GM18511 (cell line): Measurements from ENCODE around the gene FADS1.

Experiments
- ATAC-seq: cut with Tn5 transposase; IDR thresholded peaks from one replicate; pipeline ENCODE4 v1.9.1; 2021; ENCODE audit warnings: mild to moderate bottlenecking, moderate library complexity; ENCODE audit not compliant: unreplicated experiment

The FADS1 gene

DNA sequence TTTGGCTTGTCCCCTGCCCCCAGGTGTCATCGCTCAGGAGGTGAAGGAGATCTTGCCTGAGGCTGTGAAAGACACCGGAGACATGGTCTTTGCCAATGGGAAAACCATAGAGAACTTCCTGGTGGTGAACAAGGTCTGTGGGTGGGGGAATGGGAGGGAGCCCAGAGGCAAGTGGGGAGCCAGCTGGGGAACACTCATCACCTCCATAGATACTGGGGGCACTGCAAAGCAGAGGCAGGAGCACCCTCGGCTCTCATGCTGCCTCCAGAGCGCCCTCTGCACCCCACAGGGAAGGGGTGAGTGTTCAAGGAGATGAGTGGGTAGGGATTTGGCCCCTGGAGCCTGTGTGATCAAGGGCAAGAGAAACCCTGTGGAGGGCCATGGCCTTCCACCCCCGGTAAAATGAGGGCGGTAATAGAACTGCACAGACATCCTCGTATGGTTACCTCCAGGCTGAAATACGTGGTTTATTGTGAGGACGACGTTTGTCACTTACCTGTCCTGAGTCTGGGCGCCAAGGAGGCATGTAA, 38.4 kb downstream of the FADS1 start:
- ATAC-seq: no peak

DNA sequence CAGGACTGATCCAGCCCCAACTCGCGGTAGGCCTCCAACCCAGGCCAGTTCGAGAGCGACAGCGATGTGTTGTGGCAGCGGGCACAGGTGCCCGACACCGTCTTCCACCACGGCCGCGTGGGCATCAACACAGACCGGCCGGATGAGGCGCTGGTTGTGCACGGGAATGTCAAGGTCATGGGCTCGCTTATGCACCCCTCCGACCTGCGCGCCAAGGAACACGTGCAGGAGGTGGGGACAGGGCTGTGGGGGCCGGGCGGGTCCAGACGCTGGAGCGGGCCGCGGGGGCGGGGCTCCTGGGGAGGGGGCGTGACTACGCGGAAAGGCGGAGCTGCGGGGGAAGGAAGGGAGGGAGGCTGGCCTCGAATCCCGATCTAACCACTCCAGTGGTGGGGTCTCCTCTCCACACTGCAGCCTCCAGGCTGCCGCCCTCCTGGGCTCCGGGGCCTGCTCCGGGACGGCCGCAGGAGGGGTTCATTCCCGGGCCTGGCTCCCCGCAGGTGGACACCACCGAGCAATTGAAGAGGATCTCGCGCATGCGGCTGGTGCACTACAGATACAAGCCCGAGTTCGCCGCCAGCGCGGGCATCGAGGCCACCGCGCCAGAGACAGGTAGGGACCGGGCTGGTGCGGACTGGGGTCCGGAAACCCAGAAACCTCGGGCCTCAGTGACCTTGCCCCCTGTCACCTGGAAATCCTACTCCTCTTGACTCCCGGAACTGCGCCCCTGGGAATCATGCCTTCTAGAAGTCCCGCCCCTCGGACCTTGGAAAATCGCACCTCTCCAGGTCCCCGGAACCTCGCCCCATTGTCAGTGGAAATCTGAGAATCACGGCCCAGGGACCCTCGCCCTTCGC, 39.3 kb downstream of the FADS1 start:
- ATAC-seq: no peak

DNA sequence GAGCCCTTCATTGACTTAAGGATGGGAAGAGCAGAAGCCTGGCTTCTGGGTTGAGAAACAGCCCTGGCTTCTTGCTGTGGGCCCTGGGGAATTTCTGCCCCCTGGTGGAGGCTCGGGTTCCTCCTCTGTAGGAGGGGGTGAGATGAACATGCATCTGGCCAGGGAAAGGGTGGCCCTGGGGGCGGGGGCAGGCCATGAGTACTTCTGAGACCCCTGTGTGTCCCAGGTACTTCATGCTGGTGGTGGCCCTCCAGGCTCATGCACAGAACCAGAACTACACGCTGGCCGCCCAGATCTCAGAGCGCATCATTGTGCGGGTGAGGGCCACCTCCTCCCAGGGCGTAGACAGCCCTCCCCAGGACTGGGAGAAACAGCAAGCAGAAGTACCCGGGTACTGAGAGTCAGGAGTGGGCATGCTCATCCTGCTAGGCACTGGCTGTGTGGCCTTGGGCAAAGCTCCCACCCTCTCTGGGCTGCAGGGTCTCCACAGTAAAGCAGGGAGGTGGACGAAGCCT, 40.2 kb downstream of the FADS1 start:
- ATAC-seq: peak; percentile 66

DNA sequence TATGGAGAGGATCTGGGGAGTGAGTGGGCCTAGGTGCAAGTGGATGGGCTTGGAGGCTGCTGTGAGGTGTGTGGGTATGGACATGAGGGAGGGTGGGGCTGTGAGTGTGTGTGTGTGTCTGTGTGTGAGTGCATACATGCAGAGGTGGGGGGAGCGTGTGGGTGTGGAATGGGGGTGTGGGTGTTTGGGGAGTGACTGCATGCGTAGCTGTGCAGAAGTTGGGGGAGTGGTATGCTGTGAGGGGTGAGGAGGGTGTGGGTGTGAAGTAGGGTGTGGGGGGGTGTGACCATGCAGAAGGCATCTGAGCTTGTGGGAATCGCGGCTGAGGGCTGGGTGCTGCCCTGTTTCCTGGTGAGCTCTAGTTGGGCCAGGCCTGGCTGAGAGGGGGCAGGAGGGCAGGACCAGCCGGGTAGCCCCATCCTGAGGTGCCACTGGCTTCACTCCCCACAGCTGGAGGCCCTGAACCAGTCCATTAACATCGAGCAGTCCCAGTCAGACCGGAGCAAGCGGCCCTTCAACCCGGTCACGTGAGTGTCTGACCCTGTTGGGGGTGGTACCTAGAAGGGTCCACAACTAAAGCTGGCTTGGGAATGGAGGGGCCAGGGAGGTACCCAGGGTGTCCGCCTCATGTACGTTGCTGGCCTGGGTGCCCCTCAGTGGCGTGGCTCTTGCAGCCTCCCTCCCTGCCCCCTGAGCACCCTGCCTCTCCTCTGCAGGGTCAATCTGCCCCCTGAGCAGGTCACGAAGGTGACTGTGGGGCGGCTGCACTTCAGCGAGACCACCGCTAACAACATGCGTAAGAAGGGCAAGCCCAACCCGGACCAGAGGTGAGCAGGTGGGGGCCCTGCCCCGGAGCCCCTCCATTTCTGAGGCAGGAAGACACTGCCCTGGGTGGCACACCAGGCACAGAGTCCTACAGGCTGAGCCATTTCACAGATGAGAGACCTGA, 40.9 kb downstream of the FADS1 start:
- no peak for ATAC-seq

DNA sequence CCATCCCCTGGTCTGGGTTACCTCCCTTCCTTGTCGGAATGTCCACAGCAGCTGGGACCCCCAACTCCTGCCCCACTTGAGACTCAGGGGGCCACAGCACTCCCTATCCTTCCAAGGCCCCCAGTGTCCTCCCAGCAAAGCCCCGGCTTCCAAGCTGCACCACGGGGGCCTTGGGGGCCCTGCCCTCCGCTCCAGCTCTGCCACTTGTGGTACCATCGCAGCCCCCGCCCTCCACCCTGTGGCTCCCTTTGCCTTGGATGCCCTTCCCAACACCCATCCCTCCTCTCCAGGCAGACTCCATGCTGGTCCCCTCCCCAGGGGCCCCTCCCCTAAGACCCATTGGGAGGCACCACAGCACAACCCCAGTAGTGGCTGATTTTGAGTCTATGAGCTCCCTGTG, 41.7 kb downstream of the FADS1 start:
- no peak for ATAC-seq

DNA sequence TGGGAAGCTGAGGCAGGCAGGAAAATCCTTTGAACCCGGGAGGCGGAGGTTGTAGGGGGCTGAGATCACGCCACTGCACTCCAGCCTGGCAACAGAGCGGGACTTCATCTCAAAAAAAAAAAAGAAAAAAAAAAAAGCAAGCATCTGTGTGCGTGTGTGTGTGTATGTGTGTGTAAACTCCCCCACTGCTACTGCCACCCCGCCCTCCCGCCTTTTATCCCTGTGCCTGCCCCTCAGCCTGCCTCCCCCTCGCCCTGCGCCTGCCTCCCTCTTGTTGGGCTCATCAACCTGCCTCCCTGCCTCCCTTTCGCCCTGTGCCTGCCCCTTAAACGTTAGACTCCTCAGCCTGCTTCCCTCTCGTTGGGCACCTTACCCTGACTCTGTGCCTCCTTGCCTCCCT, 42.4 kb downstream of the FADS1 start:
- ATAC-seq: no peak

DNA sequence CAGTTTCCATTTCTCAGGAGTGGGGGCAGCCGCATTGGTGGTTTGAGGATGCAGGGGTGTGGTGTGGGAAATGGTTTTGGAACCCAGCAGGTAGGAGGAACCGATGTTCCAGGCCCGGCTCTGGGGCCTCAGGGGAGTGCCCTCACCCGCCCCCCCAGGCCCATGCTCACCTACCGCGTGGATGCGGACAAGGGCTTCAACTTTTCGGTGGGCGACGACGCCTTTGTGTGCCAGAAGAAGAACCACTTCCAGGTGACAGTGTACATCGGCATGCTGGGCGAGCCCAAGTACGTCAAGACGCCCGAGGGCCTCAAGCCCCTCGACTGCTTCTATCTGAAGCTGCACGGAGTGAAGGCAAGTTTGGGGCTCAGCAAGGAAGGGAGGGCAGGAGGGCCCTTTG, 43.0 kb downstream of the FADS1 start:
- ATAC-seq: no peak

DNA sequence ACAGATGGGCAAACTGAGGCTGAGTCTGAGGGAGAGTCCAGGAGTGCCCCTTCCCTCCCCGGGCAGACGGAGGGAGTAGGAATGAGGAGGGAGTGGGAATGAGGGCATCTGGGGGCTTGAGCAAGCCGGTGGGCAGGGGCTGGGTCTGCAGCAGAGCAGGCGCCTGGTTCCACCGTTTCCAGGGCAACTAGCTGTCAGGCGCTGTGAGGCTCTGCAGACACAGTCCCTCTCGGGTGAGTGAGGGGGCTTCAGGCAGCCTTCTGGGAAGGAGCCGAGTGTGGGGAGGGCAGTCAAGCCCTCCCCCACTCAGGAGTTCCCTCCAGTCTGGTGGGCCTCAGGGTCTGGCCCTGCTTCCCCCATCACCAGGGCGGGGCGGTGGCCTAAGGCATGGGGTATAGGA, 43.4 kb downstream of the FADS1 start:
- ATAC-seq: no peak

DNA sequence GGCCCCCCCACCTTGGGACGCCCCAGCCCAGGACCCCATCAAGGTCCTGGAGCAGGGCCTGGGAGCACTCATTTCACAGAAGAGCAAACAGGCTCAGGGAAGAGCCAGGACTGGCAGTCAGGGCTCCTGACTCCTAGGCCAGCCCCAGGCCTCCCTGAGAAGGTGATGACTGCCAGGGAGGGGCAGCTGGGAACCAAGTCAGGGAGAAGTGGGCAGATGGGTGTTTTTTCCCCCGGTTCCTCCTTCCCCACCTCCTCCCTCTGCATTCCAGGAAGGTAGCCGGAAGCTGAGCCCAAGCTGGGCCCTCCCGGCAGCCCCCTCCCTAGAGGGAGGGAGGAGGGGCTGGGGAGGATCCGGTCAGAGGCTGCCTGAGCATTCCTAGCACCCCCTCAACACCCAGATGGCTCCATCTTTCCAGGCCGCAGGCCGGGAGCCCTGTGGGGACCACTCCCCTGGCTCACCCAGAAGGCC, 44.8 kb downstream of the FADS1 start:
- ATAC-seq: no peak

DNA sequence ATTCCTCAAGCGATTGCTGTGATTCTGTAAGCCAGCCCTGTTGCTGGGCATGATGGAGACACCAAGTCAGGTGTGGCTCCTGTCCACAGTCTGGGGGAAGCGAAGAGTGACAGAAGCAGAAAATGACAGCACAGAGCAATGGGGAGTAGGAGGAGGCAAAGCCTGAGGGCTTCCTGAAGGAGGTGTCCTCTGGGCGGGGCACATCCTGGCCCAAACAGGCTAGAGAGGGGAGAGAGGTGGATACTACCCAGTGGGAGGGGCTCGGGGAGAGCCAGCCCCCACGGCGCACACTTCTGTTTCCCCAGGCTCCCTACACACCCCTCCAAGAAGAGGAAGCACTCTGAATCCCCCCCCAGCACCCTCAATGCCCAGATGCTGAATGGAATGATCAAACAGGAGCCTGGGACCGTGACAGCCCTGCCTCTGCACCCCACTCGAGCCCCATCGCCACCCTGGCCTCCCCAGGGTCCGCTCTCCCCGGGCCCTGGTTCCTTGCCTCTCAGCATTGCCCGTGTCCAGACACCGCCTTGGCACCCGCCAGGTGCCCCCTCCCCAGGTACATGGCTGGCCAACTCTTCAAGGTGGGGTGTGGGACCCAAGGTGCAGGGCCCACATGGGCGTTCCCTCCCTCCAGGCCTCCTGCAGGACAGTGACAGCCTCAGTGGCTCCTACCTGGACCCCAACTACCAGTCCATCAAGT, 45.5 kb downstream of the FADS1 start:
- ATAC-seq: no peak

DNA sequence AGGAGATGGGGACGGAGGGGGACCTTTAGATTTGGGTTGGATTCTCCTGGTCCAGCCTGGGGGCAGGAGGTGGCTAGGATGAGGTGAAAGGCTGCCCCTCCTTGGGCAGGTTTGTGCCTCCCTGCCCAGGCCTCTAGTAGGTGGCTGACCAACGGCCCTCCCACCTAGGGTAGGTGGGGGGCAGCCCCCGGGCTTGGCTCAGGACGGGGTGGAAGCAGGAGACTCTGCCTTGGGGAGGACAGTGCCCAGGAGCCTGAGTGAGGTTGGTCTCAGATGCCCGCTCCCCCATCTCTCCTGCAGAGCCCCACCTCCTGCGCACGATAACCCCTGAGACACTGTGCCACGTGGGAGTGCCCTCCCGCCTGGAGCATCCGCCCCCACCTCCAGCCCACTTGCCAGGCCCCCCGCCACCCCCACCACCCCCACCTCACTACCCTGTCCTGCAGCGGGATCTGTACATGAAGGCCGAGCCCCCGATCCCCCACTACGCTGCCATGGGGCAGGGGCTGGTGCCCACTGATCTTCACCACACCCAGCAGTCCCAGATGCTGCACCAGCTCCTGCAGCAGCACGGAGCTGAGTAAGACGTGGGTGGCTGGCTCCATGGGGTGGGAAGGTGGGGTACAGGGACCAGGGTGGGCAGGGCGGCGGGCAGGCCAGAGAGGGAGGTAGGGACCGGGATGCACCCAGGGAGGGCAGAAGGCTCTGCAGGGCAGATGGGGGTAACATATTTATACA, 46.7 kb downstream of the FADS1 start:
- ATAC-seq: no peak

DNA sequence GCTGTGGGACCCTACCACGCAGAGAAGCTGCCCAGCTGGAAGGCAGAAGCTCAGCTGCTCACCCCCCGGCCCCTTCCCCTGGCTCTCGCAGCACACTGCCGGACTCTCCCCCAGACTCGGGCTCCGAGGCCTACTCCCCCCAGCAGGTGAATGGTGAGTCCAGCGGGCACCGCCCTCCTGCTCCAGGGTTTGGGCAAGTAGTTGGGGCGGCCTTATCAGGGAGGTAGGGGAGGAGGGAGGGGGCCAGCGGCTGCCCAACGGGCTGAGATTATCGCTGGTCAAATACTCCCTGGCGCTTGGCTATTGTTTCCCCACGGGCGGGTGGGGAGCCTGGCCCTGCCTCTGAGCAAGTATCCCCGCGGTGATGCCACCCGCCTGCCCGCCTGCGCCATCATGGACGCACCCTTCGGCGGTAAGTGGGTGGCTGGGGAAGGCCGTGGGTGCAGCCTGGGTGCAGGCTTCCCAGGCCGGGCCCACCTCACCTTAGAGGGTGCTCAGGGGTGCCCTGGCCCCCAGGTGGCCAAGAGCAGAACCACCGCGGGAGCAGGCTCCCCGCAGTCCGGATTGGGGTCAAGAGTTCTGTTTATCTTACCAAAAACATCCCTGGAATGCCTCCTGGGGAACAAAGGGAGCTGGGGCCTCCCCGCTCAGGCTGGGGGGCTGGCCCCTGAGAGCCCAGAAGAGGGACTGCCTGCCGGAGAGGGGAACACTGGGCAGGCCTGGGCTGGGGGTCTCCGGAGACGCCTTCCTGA, 47.5 kb downstream of the FADS1 start:
- ATAC-seq: no peak

DNA sequence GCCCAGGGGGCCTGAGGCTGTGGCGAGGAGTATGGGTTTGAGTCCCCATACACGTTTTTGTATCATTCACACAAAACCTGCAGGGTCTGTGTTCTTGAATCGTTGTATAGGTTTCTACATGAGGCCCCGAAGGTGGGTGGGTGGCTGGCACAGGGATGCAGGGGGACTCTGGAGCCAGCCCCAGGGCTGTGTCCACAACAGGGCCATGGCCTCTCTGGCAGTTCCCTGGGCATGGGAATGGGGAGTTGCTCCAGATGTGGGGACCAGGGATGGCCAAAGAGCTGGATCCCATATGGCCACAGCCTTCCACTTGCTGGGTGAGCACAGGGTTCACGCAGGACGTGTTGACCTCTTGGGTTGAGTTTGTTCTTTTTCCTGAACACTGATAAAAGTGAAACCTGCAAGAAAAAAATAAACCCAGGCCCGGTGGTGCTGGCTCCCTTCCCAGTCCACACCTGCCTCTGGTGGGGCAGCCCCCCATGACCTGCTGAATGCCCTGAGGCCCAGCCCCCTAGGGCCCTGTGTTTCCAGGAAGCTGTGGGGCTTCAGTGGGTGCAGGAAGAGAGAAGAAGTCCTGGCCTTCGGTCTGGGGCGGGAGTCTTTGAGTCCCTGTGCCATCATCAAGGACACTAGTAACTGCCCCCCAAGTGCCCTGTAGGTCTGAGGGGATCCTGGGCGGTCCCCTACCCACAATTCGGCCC, 48.3 kb downstream of the FADS1 start:
- no peak for ATAC-seq

DNA sequence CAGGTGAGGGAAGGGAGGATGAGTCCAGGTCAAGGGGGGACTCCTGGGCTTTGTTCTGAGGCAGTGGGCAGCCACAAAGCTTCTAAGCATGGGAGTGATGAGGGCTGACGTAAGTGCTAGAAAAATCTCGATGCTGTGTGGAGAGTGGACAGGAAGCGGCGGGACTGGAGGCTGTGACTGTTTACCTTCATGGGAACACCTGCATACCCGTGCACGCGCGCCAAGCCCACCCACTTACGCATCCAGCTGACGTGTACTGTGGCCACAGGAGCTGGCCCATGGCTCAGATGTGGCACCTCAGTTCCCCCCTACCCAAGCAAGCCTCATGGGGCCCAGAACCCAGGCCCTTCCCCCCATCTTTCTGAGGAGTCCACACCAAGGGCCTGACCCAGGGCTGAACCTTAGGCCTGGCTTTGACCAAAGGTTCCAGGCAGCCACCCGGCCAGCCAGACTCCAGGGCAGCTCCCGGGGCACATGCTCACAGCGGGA, 50.4 kb downstream of the FADS1 start:
- ATAC-seq: no peak

DNA sequence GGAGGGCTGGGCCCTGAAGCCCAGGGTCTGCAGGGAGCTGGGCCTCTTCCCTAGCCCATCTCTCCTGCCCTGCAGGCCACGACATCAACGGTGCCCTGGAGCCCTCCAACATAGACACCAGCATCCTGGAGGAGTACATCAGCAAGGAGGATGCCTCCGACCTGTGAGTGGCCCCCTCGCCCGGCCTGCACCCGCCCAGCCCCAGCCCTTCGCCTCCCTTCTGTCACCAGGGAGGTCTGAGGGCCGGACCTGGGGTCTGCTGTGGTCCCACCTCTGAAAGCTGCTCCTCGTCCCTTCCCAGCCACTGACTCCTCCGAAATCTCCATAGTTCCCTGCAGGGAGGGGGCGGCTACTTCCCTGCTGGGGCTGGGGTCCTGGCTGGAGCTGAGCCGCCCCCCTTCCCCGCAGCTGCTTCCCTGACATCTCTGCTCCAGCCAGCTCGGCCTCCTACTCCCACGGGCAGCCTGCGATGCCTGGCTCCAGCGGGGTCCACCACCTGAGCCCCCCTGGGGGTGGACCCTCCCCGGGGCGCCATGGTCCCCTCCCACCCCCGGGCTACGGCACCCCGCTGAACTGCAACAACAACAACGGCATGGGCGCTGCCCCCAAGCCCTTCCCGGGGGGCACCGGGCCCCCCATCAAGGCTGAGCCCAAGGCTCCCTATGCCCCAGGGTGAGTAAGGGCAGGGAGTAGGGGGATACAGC, 51.1 kb downstream of the FADS1 start:
- ATAC-seq: no peak

DNA sequence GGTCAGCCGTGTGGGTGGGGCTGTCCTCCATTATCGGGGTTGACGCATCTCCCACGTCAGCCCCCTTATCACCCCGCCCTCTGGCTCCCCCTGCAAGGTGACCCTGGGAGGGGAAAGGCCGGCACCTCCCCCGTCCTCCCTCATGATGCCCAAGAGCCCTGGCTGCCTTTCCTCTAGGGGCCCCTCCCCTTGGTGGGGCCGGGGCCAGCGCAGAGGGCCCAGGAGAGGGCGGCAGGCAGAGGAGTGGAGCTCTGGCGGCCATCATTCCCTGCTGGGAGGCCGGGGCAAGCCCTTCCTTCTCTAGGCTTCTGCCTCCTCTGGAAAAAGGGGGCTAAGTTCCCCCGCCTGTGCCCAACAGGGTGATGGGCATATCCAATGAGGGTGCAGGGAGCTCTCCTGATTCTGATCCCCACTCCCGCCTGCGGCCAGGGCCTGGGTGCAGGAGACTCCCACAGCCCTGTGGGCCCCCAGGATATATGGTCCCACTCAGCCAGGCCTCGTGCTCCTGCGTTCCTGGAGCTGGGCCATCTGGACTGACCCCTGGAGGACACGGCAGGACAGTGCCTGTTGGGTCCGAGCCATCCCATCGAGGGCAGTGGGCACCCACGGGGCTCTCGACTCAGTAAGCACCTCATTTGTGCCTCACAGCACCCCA, 52.1 kb downstream of the FADS1 start:
- no peak for ATAC-seq

DNA sequence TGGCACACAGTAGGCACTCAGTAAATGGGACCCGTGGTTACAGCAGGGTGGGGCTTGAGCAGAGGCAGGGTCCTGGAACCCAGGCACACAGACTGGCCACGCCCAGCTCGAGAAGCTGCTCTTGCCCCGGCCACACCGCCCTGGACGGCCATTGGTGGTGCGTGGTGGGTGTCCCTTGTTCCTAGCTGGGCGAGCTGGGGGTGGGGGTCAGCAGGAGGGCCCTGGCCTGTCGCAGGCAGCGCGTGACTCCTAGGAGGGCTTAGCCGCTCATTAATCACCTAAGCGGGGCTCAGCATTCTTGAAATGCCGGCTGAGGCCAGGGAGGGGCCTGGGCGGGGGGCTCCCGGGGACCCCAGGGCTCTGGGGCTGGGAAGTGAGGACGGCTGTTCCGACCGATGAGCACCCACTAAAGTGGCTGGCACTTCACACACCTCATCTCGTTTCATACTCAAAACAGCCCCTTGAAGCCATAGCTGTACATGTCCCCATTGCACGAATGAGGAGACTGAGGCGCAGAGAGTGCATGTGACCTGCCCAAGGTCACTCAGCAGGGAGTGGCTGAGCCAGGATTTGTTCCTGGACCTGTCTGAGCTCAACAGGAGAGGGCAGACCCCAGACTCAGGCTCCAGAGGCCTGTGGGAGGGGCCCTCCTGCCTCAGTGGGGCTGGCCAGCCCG, 52.7 kb downstream of the FADS1 start:
- no peak for ATAC-seq
